ENCODE data around the gene RMND1.

- TF ChIP-seq CTCF (IDR thresholded peaks at IDR 0.05; ENCODE audit: low read length) (no peak), EZH2 (IDR thresholded peaks at IDR 0.05; ENCODE audit: borderline replicate concordance, low read length) (no peak)
Observed at GRCh38 chr6:151494936-151495320, 43.0 kb upstream of the RMND1 start.

Measured in OCI-LY1 (cell line).